ENCODE measurements around the gene LACRT. TPM values are rescaled to one million over a fixed set of nuclear protein-coding genes. Genes with fewer than 3 reads are reported as not detected.
"Not testable (repeated sequence)": the region's sequence is repeated elsewhere in the genome, so short reads cannot be mapped to it uniquely, and the experiment has no call there.

The LACRT gene
- total RNA-seq, 1 experiment from 2014 or later: not detected

- no peaks in the 10 kb centered on the region for H3K36me3 Mint-ChIP-seq (ENCODE audit: insufficient read depth, unreplicated experiment)
- H3K9me3 Mint-ChIP-seq (ENCODE audit: unreplicated experiment): no peaks in the 10 kb centered on the region
- intact Hi-C loops (cut with micrococcal nuclease; ENCODE audit: unreplicated experiment): no loop called here
- no peak for DNase-seq
- H3K27me3 Mint-ChIP-seq (ENCODE audit: insufficient read depth, unreplicated experiment): peaks cover 29% of the 10 kb centered on the region
- ChIA-PET CTCF (no interaction called here), POLR2A (no interaction called here)
- H3K27ac Mint-ChIP-seq (ENCODE audit: unreplicated experiment): no peak overlapping the region
- no peaks in the 10 kb centered on the region; the same call in 1 of the 2 replicates for H3K27me3 ChIP-seq (replicated peaks; ENCODE audit: control insufficient read depth, insufficient read depth, low read length)
- TF ChIP-seq CTCF (IDR thresholded peaks at IDR 0.05; ENCODE audit: insufficient read depth in 1 of 2, low read depth in 1 of 2, low read length in 1 of 2, severe bottlenecking in 1 of 2, unreplicated experiment in 1 of 2): no peak
- no peaks in the 10 kb centered on the region for H3K4me1 Mint-ChIP-seq (ENCODE audit: low read depth, unreplicated experiment)
- no peaks in the 10 kb centered on the region for H3K36me3 ChIP-seq (ENCODE audit: control insufficient read depth, insufficient read depth, low read length)
- no peak overlapping the region for H3K4me3 Mint-ChIP-seq (ENCODE audit: unreplicated experiment)
- no peaks in the 10 kb centered on the region for H3K9me3 ChIP-seq
- BruUV-seq (replicated peaks): no TSS peak
- no peaks in the 10 kb centered on the region for H3K4me1 ChIP-seq
- no peak overlapping the region for H3K4me3 ChIP-seq (ENCODE audit: low read depth, low read length)
Measured at GRCh38 chr12:54666008-54666407, 31.3 kb upstream of the LACRT start.

- H3K4me3 Mint-ChIP-seq (ENCODE audit: unreplicated experiment); H3K27me3 ChIP-seq (replicated peaks; ENCODE audit: control insufficient read depth, insufficient read depth, low read length); CTCF ChIA-PET; DNase-seq; POLR2A ChIA-PET; H3K4me1 Mint-ChIP-seq (ENCODE audit: low read depth, unreplicated experiment); H3K4me3 ChIP-seq (ENCODE audit: low read depth, low read length); H3K36me3 ChIP-seq (ENCODE audit: control insufficient read depth, insufficient read depth, low read length); BruUV-seq (replicated peaks); H3K9me3 Mint-ChIP-seq (ENCODE audit: unreplicated experiment); intact Hi-C loops (cut with micrococcal nuclease; ENCODE audit: unreplicated experiment); H3K27ac Mint-ChIP-seq (ENCODE audit: unreplicated experiment); H3K9me3 ChIP-seq; H3K36me3 Mint-ChIP-seq (ENCODE audit: insufficient read depth, unreplicated experiment); H3K4me1 ChIP-seq: not testable (repeated sequence)
- peaks cover 24% of the 10 kb centered on the region for H3K27me3 Mint-ChIP-seq (ENCODE audit: insufficient read depth, unreplicated experiment)
Measured at GRCh38 chr12:54665022-54665635, 30.4 kb upstream of the LACRT start.

DNA sequence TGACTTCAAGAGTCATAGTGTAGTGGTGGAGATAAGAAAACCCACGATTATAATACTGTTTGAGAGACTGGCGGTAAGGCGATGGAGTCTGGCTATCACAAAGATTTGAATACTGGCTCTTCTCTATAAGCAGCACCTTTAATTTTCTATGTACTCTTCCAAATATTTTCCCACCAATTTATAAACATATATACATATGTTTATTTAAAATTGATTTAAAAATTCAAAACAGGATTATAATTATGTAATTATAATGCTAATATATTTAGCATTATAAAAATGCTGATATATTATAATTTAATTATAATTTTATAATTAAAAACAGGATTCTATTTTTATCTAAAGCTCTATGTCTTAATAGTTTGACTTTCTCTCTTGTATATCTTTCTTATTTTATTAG, 28.9 kb upstream of the LACRT start:
- intact Hi-C loops (cut with micrococcal nuclease; ENCODE audit: unreplicated experiment): no loop called here
- Mint-ChIP-seq H3K4me1 (ENCODE audit: low read depth, unreplicated experiment) (no peaks in the 10 kb centered on the region), H3K27me3 (ENCODE audit: insufficient read depth, unreplicated experiment) (peaks cover 29% of the 10 kb centered on the region), H3K9me3 (ENCODE audit: unreplicated experiment) (no peaks in the 10 kb centered on the region), H3K27ac (ENCODE audit: unreplicated experiment) (no peak overlapping the region), H3K4me3 (ENCODE audit: unreplicated experiment) (no peak overlapping the region), H3K36me3 (ENCODE audit: insufficient read depth, unreplicated experiment) (no peaks in the 10 kb centered on the region)
- Histone ChIP-seq H3K36me3 (ENCODE audit: control insufficient read depth, insufficient read depth, low read length) (no peaks in the 10 kb centered on the region), H3K4me3 (ENCODE audit: low read depth, low read length) (no peak overlapping the region), H3K9me3 (no peaks in the 10 kb centered on the region), H3K4me1 (no peaks in the 10 kb centered on the region), H3K27me3 (replicated peaks; ENCODE audit: control insufficient read depth, insufficient read depth, low read length) (no peaks in the 10 kb centered on the region; the same call in 1 of the 2 replicates)
- TF ChIP-seq CTCF (IDR thresholded peaks at IDR 0.05; ENCODE audit: insufficient read depth in 1 of 2, low read depth in 1 of 2, low read length in 1 of 2, severe bottlenecking in 1 of 2, unreplicated experiment in 1 of 2): no peak
- CTCF ChIA-PET: no interaction called here
- DNase-seq: no peak
- no TSS peak for BruUV-seq (replicated peaks)
- POLR2A ChIA-PET: no interaction called here

DNA sequence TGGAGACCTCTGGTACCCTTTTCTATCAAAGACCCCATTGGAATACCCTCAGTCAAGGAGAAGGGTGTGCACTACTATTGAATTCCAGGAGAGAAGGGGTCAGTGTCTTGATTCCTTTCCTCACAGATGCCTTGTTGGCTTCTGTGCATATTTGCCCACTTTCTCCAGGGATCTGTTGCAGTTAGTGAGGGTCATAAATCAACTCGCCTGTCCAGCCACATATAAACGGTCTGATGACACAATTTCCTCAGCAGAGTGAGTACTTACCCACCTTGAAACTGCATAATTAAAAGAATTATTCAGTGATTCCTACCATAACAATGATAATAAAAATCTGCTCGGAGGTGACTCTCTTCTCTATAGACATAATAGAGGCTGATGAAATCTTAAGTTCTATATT, 27.3 kb upstream of the LACRT start:
- H3K4me3 ChIP-seq (ENCODE audit: low read depth, low read length): no peak overlapping the region
- no peaks in the 10 kb centered on the region for H3K9me3 ChIP-seq
- no peaks in the 10 kb centered on the region for H3K36me3 ChIP-seq (ENCODE audit: control insufficient read depth, insufficient read depth, low read length)
- ChIA-PET POLR2A (no interaction called here), CTCF (no interaction called here)
- no peaks in the 10 kb centered on the region; the same call in 1 of the 2 replicates for H3K27me3 ChIP-seq (replicated peaks; ENCODE audit: control insufficient read depth, insufficient read depth, low read length)
- H3K4me1 ChIP-seq: no peaks in the 10 kb centered on the region
- BruUV-seq (replicated peaks): no TSS peak
- no peak for DNase-seq
- intact Hi-C loops (cut with micrococcal nuclease; ENCODE audit: unreplicated experiment): no loop called here
- Mint-ChIP-seq H3K27ac (ENCODE audit: unreplicated experiment) (no peak overlapping the region), H3K27me3 (ENCODE audit: insufficient read depth, unreplicated experiment) (peaks cover 25% of the 10 kb centered on the region), H3K4me3 (ENCODE audit: unreplicated experiment) (no peak overlapping the region), H3K4me1 (ENCODE audit: low read depth, unreplicated experiment) (no peaks in the 10 kb centered on the region), H3K36me3 (ENCODE audit: insufficient read depth, unreplicated experiment) (no peaks in the 10 kb centered on the region), H3K9me3 (ENCODE audit: unreplicated experiment) (no peaks in the 10 kb centered on the region)
- no peak for TF ChIP-seq CTCF (IDR thresholded peaks at IDR 0.05; ENCODE audit: insufficient read depth in 1 of 2, low read depth in 1 of 2, low read length in 1 of 2, severe bottlenecking in 1 of 2, unreplicated experiment in 1 of 2)
